Activated naive CD4-positive, alpha-beta T cell treated with Interleukin-2 at 50 U/mL for 16 hours (primary cell): ENCODE measurements around the gene HELZ.

Experiments used
- DNase-seq: peaks from one replicate; pipeline ENCODE4 v3.0.0-alpha.2; 2020

The HELZ gene

GRCh38 chr17:67227488-67227887 lies 17.5 kb downstream of the HELZ start:
- no peak for DNase-seq

- DNase-seq: no peak
Observed at GRCh38 chr17:67225316-67225715, 19.7 kb downstream of the HELZ start.

GRCh38 chr17:67224736-67225135 lies 20.3 kb downstream of the HELZ start:
- DNase-seq: no peak

- peak; percentile 14 for DNase-seq
Observed at GRCh38 chr17:67223924-67224323, 21.1 kb downstream of the HELZ start.

- no peak for DNase-seq
Observed at GRCh38 chr17:67221062-67221998, 23.7 kb downstream of the HELZ start.

- DNase-seq: no peak
Observed at GRCh38 chr17:67218385-67218950, 26.5 kb downstream of the HELZ start.

GRCh38 chr17:67217446-67217845 lies 27.6 kb downstream of the HELZ start:
- no peak for DNase-seq

- no peak for DNase-seq
Observed at GRCh38 chr17:67216578-67217320, 28.2 kb downstream of the HELZ start.

- no peak for DNase-seq
Observed at GRCh38 chr17:67215991-67216421, 29.0 kb downstream of the HELZ start.

- no peak for DNase-seq
Observed at GRCh38 chr17:67212714-67213417, 32.1 kb downstream of the HELZ start.

GRCh38 chr17:67212231-67212630 lies 32.8 kb downstream of the HELZ start:
- DNase-seq: no peak

GRCh38 chr17:67211742-67212141 lies 33.3 kb downstream of the HELZ start:
- no peak for DNase-seq

- DNase-seq: no peak
Observed at GRCh38 chr17:67210915-67211314, 34.1 kb downstream of the HELZ start.

GRCh38 chr17:67208232-67208631 lies 36.8 kb downstream of the HELZ start:
- DNase-seq: no peak

- no peak for DNase-seq
Observed at GRCh38 chr17:67203818-67204217, 41.2 kb downstream of the HELZ start.

GRCh38 chr17:67202503-67202902 lies 42.5 kb downstream of the HELZ start:
- DNase-seq: no peak

GRCh38 chr17:67200727-67201301 lies 44.2 kb downstream of the HELZ start:
- DNase-seq: no peak

- DNase-seq: no peak
Observed at GRCh38 chr17:67198131-67198530, 46.9 kb downstream of the HELZ start.

GRCh38 chr17:67197023-67197422 lies 48.0 kb downstream of the HELZ start:
- DNase-seq: peak; percentile 11

GRCh38 chr17:67196422-67196821 lies 48.6 kb downstream of the HELZ start:
- no peak for DNase-seq

- DNase-seq: no peak
Observed at GRCh38 chr17:67194134-67194533, 50.9 kb downstream of the HELZ start.

GRCh38 chr17:67187927-67188326 lies 57.1 kb downstream of the HELZ start:
- no peak for DNase-seq

- no peak for DNase-seq
Observed at GRCh38 chr17:67186782-67187181, 58.2 kb downstream of the HELZ start.
